HG03342 (cell line): ENCODE data around the gene ACO1.
A peak's percentile ranks its signal among the peaks of the same experiment; 100 is the strongest.
"Not testable (repeated sequence)": the region's sequence is repeated elsewhere in the genome, so short reads cannot be mapped to it uniquely, and the experiment has no call there.

Source experiments
- ATAC-seq: cut with Tn5 transposase; IDR thresholded peaks from one replicate; pipeline ENCODE4 v1.9.1; 2021; ENCODE audit warnings: mild to moderate bottlenecking, moderate library complexity; ENCODE audit not compliant: unreplicated experiment

ACO1 gene

DNA sequence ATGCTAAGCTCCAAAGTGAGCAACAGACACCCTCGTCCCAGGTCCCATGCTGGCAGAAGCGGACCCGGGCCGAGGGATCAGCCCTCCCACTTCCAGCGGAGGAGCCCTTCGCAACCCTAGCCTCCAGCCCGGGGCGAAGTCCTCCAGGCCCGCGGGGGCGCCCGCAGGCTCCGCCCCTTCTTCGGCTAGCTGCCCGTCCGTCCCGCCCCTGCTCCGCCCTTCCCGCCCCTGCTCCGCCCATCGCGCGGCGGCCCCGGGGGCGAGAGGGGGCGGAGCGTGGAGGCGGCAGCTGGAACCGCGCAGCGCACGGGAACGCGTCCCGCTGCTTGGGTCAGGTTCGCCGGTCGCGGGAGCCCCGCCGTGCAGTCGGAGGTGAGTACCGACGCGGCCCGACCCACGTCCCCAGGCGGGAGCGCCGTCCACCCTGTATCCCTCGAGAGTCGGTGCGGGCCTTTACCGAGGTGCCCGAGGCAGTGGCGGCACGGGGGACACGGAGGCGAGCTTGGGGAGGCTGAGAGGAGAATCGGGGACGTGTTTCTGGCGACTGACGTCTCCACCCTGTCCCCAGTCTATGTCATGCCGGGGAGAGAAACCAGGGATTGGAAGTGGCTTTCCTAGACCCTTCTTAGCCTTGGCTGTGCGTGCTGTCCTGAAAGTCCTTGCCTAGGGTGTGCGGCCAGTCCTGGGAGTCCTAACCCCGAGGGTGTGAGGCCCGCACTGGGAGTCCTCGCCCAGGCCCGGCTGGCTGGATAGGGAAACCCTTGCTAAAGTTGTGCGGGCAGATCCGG, at the start of gene ACO1:
TSS of gene ACO1 (plus strand) at position 280 of the 788 bp plus-strand sequence. CDS start 20,864 bp downstream, outside the sequence.
- peak; percentile 97 for ATAC-seq

DNA sequence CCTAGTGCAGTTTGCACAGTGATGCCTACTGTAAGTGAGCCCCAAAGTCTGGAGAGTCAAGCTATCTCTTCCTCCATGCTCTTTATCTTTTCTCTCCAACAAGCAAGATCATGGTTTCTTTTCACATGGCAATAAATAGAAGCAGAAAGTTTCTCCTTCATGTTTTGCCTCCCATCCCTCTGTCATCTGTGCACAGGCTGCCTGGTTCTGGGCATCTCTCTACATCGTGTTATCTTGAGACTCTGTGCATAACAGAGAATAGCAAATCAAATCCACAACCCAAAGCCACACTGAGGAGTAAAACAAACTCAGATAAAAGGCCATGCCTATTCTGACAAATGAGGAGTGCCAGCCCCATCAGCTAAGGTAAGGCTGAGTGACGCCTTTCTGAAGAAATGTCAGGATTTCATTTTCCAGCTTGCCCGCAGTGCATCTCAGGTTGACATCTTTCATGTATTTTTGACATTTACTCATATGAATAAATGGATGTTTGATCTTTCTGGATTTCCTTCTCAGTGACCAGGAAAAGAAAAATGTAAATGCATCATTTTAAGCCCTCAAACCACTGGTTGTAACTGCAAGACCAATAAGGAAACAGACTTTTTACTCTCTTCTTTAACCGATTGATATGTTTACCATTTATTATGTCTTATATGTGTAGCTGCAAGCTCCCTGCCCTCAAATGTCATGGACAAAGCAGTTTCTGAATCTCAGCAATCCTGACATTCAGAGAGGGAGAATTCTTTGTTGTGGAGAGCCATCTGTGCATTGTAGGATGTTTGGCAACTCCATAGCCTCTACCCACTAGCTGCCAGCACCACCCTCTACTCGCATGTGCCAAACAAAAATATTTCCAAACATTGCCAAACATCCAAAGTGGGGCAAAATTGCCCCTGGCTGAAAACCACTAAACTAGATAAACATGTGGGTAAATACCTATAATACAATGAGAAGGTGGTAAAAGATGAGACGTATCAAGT, 49.2 kb upstream of the ACO1 start:
- ATAC-seq: no peak

DNA sequence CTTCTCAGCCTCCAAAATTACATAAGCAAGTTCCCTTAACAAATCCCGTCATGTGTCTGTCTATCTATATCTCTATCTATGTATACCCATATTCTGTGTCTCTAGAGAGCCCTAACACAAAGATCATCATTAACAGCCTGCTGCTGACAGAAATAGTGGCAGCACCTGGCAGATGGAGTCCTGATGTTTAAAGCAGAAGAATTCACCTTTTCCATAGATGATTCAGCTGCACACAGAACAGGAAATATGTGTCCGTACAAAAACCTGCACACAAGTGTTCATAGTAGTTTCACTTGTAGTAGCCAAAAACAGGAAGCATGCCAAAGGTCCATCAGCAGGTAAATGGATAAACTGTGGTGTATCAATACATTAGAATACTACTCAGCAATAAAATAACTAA, 45.0 kb upstream of the ACO1 start:
- ATAC-seq: peak; percentile 64

DNA sequence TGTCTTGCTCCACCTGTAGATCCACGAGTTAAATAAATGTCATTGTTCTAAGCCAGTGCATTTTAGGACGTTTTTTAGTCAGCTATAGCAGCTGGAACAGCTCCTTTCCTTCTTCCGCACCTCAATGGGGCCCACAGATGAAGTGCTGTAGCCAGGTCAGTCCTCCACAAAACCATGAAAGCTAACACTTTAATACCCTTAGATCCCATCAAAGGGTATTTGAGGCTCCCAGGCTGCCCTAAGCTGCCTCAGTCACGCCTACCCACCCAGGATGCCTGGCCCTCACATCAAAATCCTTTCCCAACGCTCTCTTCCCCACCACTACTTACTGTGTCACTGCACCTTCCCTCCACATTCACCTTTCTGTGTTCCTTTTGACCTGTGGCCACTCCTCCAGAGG, 44.1 kb upstream of the ACO1 start:
- no peak for ATAC-seq

DNA sequence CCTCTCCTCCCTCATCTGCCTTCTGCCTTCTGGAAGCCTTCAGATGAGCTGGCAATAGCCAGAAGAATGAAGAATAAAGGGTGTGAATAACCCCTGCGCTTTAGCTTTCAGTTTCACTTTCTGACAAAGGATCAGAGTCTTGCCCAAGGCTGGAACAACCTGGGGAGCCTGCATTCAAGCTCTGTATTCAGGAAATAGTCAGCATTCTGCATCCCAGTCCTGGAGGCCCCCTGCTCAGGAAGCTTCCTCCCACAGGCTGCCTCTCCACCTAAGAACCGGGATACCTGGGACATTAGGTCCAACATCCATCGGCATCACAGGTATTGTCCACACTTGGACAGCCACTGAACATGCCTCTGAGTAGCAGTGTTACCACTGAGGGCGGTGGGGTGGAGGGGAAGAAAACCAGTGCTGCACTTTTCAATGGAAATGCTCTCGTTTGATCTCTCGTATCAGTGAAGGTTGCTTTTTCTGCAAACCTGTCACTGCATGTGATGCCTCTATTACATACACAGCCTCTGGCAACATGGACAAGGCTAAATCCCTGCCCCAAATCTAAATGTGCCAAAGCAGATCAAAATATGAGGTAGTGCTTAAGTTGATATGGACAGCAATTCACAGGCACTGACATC, 39.8 kb upstream of the ACO1 start:
- peak; percentile 81 for ATAC-seq

DNA sequence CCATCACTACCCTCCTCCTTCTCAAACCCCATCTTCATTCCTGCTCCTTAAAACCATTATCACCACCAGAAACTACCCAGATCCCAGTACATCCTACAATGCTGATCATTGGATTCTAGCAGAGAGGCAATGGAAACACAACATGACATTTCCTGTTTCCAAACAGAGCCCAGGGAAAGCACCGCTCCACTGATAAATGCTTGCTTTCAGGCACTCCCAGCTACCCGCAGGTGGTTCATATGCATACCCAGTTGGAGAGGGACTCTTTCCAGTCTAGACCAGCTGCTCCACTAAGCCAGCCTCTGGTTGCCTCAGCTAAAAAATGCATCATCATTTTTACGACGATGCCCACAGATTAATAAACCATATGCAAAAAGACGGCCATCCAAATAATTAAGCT, 39.2 kb upstream of the ACO1 start:
- no peak for ATAC-seq

DNA sequence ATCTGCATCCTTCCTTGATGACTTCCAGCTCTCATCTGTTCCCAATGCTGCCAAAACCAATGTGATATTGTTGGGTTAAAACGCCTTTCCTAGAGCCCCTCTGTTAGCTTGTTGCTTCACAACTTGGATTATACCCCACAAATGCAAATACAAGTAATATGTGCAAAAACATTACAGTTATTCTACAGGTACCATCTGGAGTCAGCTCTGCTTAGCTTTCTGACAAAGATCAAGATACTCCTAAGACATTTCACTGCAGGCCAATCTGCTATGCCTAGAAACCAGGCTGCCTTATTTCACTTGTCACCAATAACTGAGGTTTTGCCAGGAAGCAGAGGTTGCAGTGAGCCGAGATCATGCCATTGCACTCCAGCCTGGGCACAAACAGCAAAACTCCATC, 36.9 kb upstream of the ACO1 start:
- no peak for ATAC-seq

DNA sequence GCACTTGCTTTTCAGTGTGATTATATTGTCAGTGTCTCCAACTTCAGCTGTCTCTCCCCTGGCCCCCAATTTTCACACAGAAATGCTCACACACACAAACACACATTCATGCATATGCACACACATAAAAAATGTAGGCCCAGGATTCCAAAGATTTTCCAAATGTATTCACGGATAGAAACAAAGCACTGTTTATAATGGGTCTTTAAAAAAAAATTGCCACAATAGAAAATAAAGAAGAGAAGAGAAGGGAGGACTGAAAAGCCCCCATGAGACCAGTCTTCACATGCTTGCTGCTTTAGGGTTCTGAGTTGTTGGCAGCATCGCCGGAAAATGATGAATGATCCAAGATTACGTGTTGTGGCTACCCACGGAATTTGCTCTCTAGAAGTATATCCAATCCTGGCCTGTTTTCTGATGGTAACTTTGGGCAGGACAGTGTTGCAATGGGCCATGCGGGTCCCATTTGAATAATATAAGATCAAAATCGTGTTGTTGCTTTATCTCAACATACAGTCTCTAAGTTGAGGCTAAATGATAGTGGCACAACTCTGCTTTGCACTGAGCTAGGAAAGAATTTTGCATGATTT, 36.2 kb upstream of the ACO1 start:
- ATAC-seq: no peak

DNA sequence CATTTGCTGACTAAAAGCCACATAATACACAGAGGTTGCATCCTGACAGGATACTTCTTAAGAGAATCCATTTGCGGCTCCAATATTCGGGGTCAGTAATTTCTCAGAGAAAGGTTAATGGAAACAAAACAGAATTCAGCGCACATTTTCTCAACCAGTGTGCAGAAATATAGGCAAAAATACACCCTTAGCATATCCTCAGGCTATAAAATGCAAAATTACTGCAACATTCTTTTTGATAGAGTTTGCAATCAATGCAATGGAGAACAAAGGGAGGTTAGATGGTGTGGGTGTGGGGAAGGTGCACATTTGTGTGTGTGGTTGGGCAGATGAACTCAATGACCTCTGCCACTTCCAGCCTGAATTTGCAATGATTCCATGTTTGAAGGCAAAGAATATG, 35.4 kb upstream of the ACO1 start:
- no peak for ATAC-seq

DNA sequence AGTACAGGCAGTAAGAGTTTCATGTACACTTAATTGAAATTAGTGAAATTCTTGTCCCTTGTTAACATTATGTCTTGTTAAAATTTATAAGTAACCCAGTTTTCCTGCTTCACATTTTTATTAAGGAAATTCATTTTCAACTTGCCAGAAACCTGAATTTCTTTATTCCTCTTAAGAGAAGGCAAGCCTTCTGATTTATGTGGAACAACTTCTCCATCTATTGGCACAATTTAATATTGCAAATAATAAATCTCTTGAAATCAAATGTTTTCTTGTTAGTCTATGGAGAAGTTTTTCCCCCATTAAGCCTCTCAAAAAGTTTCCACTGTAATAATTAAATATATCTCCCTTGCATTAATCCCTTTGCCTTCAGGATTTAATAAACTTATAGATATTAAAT, 33.8 kb upstream of the ACO1 start:
- no peak for ATAC-seq

DNA sequence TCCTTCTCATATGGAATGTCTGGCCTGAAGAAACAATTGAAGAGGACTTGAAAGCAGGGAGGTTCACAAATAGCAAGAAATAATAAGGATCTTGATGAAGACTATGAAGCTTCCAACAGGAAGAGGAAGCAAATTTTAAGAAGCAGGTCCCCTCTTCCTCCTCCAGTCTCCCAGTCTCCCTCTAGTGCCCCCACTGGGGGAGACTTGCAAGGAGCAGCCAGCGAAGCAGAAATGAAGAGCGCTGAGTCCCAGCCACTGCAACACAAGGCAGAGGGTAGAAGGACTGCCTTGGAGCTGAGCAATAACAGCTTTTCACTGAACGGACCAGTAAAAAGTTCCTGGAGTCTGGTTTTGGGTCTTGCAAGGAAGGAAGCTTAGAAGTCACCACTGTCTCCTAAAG, 32.6 kb upstream of the ACO1 start:
- ATAC-seq: no peak

DNA sequence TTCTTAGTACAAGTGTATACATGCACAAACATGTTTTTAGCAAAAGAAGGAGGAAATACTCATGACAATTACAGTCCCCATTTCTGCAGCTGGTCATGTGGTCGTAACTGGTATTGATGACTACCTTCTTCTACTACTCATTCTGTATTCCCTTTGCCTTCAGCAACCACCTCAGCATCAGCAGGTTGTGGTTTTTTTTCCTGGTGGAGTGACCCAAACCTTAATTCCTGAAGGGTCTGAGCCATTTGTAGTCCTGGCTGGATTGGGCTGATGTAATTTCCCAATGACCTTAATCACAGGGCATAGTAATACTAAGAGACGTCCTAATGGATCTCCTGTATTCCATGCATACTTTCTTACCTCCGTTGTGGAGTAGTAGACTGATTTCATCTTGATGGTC, 31.0 kb upstream of the ACO1 start:
- not testable (repeated sequence) for ATAC-seq

DNA sequence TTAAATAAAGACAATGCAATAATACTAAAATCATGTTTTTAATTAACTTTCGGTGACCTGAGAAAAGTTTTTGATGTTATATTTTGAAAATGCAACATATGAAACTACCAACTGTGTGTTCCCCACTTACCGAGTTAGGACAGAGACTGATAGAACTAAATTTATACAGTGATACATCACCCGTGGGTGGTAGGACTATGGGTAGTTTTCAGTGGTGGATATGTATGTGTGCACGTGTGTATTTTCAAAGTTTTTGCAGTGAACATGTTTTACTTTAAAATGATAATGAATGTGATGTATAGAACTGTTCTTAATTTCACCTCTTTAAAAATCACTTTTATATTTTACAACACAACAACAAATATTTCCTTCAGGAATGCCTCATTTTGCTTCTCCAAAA, 25.0 kb upstream of the ACO1 start:
- ATAC-seq: no peak

DNA sequence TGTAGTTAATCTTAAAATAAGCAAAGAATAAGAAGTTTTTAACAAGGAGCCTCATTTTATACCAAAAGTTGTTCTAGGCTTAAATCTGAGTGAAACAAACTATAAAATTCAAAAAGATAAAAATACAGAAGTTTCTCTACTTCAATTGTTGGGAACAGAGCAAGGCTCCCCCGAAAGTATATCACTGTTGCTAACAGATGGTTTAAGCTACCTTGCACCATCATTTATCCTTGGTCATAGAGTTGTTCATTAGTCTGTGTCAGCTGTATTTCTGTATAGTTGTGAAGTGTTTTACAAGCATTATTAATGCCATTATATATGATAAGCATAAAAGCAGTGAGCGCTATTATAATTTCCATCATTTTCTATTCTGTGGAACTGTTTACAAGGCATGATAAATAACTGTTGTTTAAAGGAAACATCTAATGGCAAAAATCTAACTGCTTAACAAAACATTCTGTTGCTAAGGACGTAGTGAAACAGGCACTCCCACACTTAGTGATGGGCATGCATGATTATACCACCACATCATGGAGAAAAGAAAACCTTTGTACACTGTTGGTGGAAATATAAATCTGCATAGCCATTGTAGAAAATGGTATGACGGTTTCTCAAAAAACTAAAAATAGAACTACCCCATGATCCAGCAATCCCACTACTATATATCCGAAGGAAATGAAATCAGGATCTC, 23.3 kb upstream of the ACO1 start:
- no peak for ATAC-seq

DNA sequence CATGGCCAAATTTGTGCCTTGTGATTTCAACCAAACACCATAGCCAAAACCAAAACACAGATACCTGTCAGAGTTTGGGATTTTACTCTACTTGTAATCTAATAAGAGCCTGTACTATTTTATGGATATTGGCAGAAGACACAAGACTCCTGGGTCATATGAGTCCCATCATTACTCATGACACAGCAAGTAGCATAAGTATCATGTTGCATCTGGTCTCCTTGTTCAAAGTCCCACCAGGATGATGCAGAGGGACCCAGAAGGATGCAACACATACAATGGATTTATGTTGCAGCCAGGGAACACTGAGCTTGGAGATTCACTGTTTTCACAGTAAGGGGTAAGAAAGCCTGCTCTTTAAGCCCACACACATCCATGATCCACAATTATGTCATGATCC, 13.2 kb upstream of the ACO1 start:
- no peak for ATAC-seq

DNA sequence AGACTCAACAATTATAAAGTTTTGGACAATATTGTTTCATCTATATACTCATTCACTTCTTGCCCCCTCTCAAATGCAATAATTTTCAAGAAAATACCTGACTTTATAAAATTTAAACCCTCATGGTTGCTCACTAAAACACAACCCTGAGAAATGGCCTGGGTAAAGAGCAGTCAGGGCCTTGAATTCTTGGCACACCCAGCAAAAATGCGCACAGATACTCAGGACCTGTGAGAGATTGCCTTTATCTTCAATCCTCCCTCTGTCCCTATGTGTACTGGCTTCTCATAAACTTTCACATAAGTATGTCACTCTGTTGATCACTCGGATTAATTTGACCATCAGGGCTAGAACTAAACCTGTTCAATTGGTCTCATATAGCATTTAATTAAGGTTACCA, 12.8 kb upstream of the ACO1 start:
- no peak for ATAC-seq

DNA sequence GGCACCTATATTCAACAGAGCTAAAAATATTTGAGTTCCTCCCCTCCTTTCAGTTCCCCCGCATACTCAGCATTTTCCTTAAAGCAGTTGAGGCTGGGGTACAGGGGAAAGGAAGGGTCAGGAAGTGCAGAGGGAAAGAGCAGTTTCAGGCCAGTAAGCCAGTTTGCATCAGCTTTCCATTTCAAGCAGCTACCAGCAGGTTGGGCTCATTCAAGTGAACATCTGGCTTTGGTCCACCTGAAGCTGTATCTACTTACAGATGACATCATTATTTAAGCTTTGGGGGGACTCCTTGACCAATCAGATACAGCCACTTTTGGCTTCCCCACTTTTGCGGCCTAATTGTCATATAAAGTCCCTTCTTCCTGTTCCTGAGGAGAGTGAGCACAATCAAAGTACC, 8.2 kb upstream of the ACO1 start:
- no peak for ATAC-seq

DNA sequence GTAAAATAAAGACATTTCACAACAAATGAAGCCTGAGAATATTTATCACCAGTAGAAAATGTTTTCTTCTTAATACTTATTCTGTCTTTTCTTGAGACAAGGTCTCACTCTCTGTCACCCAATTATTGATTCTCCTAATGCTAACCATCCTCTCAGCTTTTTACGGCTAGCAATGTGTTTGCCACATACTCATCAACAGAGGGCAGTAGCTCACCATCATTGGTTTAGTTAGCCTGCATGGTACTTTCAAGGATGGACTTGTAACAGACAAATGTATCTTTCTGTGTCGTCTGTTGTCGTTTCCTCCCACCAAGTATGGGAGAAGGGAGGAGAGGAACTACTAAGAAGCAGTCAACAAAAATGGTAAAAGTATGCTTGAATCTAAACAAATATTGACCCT, 5.9 kb upstream of the ACO1 start:
- peak; percentile 77 for ATAC-seq

DNA sequence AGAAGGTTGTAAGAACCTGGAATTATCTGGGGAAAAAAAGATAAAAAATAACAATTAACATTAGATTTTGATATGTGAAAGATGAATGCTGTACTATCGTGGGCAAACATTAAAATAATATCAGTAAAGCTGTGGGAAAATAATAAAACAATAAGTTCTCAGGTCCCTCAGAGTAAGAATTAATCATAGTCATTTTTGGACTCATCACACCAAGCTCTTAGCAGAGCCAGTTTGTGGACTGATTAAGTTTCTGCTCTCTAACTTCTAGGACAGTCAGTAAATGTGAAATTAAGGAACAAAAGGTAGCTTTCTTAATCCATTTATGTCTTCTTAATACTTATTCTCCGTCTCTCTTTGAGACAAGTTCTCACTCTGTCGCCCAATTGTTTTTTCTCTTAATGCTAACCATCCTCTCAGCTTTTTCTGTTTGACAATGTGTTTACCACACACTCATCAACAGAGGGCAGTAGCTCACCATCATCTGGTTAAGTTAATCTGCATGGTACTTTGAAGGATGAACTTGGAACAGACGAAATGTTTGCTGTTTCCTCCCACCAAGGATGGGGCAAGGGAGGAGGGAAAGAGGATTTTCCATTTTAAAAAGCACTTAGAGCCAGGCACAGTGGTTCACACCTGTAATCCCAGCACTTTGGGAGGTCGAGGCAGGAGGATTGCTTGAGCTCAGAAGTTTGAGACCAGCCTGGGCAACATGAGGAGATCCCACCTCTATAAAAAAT, 5.3 kb upstream of the ACO1 start:
- peak; percentile 81 for ATAC-seq

DNA sequence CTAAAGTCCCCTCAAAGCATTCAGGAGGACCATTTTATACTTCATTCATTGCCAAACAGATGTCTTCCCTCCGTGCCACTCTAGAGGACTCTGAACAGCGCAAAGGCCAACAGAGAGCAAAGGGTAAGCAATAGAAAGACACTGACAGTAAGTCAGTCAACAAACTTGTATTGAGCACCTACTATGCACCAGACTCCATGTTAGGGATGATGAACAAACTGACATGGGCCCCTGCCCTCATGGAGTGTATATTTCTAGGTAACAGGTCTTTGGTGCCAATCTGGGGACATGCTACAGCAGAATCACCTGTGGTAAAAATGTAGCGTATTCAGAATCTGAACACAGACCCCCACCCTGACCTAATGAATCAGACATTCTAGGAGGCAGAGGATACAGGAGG, 3.5 kb upstream of the ACO1 start:
- no peak for ATAC-seq
